Activated CD4-positive, alpha-beta T cell treated with anti-CD3 and anti-CD28 coated beads for 24 hours (primary cell): ENCODE measurements around the gene C6orf136.

ENCODE experiments used
- DNase-seq, 2 donors: peaks; one replicate each; pipeline ENCODE4 v3.0.0-alpha.2; 2020; ENCODE audit warnings: low read depth in 2 of 2

The C6orf136 gene

GRCh38 chr6:30646450-30647241 is at the start of gene C6orf136:
TSS of gene C6orf136 (plus strand) at chr6:30647133. CDS start at chr6:30647232, 99 bp downstream.
- DNase-seq = peak; percentile 82 to 87

- peak; percentile 70 to 81 for DNase-seq
These were observed 49.4 kb upstream of the C6orf136 start for GRCh38 chr6:30597315-30598144.

- DNase-seq = no peak
These were observed 47.9 kb upstream of the C6orf136 start for GRCh38 chr6:30598912-30599624.

- DNase-seq = no peak
These were observed 47.2 kb upstream of the C6orf136 start for GRCh38 chr6:30599625-30600324.

GRCh38 chr6:30600451-30600961 is 46.4 kb upstream of the C6orf136 start:
- DNase-seq = no peak

GRCh38 chr6:30601436-30601814 is 45.5 kb upstream of the C6orf136 start:
- no peak for DNase-seq

GRCh38 chr6:30601815-30602641 is 44.9 kb upstream of the C6orf136 start:
- no peak for DNase-seq

GRCh38 chr6:30603961-30604360 is 43.0 kb upstream of the C6orf136 start:
- DNase-seq = no peak

GRCh38 chr6:30610065-30610464 is 36.9 kb upstream of the C6orf136 start:
- no peak for DNase-seq

- no peak for DNase-seq
These were observed 35.6 kb upstream of the C6orf136 start for GRCh38 chr6:30611150-30611855.

GRCh38 chr6:30611856-30612194 is 35.1 kb upstream of the C6orf136 start:
- DNase-seq = no peak

- DNase-seq = no peak
These were observed 34.7 kb upstream of the C6orf136 start for GRCh38 chr6:30612213-30612612.

GRCh38 chr6:30612687-30613248 is 34.2 kb upstream of the C6orf136 start:
- no peak for DNase-seq

GRCh38 chr6:30613251-30614043 is 33.5 kb upstream of the C6orf136 start:
- no peak for DNase-seq

GRCh38 chr6:30614044-30614842 is 32.7 kb upstream of the C6orf136 start:
- no peak for DNase-seq

- peak; percentile 59 to 76 for DNase-seq
These were observed 32.1 kb upstream of the C6orf136 start for GRCh38 chr6:30614843-30615218.

GRCh38 chr6:30615219-30615957 is 31.5 kb upstream of the C6orf136 start:
- DNase-seq = no peak
